Keratinocyte (primary cell): ENCODE measurements around the gene ZNF644.

Experiments
- CTCF ChIP-seq, 3 experiments: IDR thresholded peaks in 1 of 3; conservative IDR thresholded peaks in 1 of 3; optimal IDR thresholded peaks in 1 of 3; 2 replicates in 2 of 3; 3 replicates in 1 of 3; pipeline versions ENCODE3 to v1.5.1; 2011; ENCODE audit warnings: low read length in 3 of 3, mild to moderate bottlenecking in 3 of 3, moderate library complexity in 2 of 3, control low read depth in 1 of 3, inconsistent platforms in 1 of 3; ENCODE audit not compliant: insufficient read depth in 2 of 3; ENCODE audit errors: extremely low read depth in 1 of 3
- EZH2 ChIP-seq: IDR thresholded peaks from one replicate; pipeline ENCODE4 v1.6.1; 2012; ENCODE audit warnings: inconsistent platforms, mild to moderate bottlenecking, low read length, moderate library complexity

GRCh38 chr1:90919900-90920299, 101.9 kb downstream of the ZNF644 start:
- TF ChIP-seq CTCF (optimal IDR thresholded peaks at IDR 0.05 in 1 of 3, IDR thresholded peaks at IDR 0.05 in 1 of 3, conservative IDR thresholded peaks at IDR 0.05 in 1 of 3; ENCODE audit: extremely low read depth in 1 of 3, insufficient read depth in 2 of 3, low read length in 3 of 3), result no peak
- no peak for TF ChIP-seq EZH2
